ENCODE measurements around the gene ZBTB4.

ZBTB4 gene

GRCh38 chr17:7439462-7440112 lies 39.8 kb downstream of the ZBTB4 start, which contains the start of gene FGF11:
FGF11 (plus strand) TSS chr17:7439512; CDS start chr17:7439621, 109 bp downstream.
- DNase-seq: no peak

GRCh38 chr17:7438656-7439460 lies 40.6 kb downstream of the ZBTB4 start:
- DNase-seq: no peak

GRCh38 chr17:7437950-7438614 lies 41.3 kb downstream of the ZBTB4 start:
- DNase-seq: peak; percentile 25

DNA sequence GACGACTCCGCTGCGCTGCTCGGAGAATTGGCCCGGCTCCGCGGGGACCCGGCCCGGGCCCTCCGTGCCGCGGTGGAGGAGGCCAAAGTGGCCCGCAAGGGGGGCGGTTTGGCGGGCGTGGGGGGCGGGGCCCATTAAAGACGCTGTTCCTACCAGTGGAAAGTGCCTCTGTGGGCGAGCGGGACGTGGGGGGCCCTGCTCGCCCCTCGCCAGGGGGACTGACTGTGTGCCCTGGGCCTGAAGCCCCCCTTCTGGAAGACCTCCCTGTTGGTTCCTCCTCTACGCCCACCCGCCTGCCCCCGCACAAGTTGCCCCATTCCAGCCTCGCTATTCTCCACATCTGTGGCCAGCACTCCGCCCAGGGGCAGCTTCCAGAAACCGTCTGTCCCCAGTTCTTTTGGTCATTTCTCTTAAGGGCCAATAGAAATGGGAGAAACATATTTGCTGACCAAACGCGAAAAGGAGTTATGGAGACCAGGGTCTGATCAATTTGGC lies 42.0 kb downstream of the ZBTB4 start:
- DNase-seq: no peak

GRCh38 chr17:7436556-7437368 lies 42.7 kb downstream of the ZBTB4 start:
- peak; percentile 77 for DNase-seq

GRCh38 chr17:7435676-7436555 lies 43.5 kb downstream of the ZBTB4 start:
- DNase-seq: peak; percentile 54

DNA sequence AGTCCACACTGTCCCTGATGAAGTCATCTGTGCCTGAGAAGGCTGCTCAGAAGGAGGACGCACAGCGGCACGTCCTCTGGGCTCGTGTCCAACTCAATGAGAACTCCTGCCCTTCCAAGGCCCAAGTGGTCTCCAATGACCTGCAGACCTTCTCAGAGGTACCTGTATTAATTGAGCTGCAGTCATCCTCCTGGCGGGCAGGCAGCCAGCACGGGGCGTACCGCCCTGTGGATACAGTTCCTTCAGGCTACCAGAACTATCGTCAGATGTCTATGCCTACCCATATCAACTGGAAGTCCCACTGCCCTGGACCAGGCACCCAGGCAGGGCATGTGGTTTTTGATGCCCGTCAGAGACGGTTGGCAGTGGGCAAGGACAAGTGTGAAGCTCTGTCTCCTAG lies 47.1 kb downstream of the ZBTB4 start:
- DNase-seq: no peak

DNA sequence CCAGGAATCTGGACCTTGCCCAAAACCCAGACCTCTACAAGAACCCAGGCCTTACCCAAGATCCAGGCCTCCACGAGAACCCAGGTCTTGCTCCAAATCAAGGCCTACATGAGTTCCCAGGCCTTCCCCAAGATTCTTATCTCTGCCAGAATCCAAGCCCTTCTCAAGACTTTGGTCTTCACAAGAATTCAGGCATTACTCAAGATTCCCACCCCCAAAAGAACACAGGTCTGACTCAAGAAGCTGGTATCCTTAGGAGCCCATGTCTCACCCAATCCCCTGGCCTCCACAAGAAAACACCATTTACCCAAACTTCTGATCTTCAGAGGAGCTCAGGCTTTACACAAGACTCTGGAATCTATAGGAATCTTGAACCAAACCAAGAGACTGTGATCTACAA lies 48.2 kb downstream of the ZBTB4 start:
- DNase-seq: no peak

GRCh38 chr17:7429722-7430121 lies 49.7 kb downstream of the ZBTB4 start:
- DNase-seq: no peak

GRCh38 chr17:7428557-7428956 lies 50.9 kb downstream of the ZBTB4 start, which contains the start of gene SPEM3:
SPEM3 (plus strand) TSS chr17:7428857; CDS start chr17:7428903, 46 bp downstream.
- no peak for DNase-seq

- no peak for DNase-seq
Observed at GRCh38 chr17:7427549-7427948, 51.9 kb downstream of the ZBTB4 start.

GRCh38 chr17:7426896-7427489 lies 52.4 kb downstream of the ZBTB4 start:
- no peak for DNase-seq

GRCh38 chr17:7426203-7426863 lies 53.1 kb downstream of the ZBTB4 start:
- no peak for DNase-seq

DNA sequence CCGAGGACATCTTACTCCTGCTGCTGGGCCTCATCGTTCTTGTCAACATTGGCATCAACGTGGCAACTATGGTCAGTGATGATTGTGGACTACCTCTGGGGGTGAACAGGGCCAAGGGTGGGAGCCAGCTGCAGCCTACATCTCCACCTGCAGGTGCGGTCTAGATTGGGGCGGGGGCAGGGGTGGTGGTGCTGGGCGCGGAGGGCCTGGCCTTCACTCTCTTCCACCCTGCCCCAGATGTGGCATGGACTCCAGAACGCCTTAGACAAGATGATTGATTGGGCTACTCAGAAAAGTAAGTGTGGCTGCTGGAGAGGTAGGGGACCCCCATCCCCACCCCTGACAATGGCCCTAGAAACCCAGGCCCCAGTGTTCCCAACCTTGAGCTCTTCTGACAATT lies 53.7 kb downstream of the ZBTB4 start:
- DNase-seq: no peak

- DNase-seq: no peak
Observed at GRCh38 chr17:7425316-7425715, 54.1 kb downstream of the ZBTB4 start, which contains the start of gene SPEM2. SPEM2 (plus strand) TSS chr17:7425616; CDS start chr17:7425689, 73 bp downstream.

DNA sequence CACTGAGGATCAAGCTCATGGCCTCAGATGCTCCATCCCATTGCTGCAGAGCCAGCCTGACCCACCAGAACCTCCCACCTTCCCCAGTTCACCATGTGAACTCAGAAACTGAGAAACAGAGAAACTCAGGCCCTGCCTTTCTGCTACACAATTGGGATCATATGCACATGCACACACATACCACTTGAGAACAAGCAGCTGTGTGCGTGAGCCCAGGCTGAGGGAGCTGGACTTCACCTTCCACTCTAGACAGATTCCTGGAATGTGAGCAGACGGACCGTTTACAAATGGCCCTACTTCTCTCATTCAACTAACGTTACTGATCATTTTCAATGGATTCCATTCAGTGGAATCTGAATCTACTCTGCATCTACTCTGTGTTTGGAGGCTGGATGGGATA lies 55.8 kb downstream of the ZBTB4 start:
- DNase-seq: no peak

GRCh38 chr17:7421186-7421585 lies 58.2 kb downstream of the ZBTB4 start:
- no peak for DNase-seq

DNA sequence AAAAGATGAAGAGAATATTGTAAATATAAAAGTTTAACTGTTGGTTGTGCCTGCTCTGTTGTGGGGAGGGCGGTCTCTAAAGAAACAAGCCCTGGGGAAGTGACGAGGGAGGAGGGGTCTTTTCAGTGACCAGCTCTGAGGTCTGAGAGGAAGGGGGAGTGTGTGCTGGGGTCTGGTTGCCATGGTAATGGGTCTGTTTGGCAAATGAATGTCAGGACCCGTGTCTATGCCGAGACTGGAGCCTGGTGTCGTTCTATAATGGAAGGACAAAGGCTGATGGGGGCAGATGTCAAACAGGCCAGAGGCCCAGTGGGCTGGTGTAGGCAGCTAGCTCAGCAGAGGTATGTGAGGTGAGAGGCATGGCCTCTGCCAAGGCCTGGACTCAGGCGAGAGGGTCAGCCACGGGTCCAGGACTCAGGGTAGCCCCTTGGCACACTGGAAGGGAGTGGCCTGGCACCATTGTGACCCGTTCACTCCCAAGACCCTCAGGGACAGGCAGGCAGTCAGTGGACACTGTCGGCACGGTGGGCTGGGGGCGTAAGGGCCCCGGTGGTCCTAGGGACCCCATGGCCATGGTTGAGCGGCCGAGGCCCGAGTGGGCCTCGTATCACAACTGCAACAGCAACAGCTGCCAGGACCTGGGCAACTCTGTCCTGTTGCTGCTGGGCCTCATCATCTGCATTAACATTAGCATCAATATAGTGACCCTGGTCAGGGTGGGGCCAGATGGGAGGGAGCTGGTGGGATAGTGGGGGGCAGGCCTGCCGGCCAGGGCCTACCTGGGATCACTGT lies 59.4 kb downstream of the ZBTB4 start, which contains the start of gene SPEM1:
TSS of gene SPEM1 (plus strand) at position 506 of the 792 bp plus-strand sequence. CDS start at position 567, 61 bp downstream.
- DNase-seq: no peak

DNA sequence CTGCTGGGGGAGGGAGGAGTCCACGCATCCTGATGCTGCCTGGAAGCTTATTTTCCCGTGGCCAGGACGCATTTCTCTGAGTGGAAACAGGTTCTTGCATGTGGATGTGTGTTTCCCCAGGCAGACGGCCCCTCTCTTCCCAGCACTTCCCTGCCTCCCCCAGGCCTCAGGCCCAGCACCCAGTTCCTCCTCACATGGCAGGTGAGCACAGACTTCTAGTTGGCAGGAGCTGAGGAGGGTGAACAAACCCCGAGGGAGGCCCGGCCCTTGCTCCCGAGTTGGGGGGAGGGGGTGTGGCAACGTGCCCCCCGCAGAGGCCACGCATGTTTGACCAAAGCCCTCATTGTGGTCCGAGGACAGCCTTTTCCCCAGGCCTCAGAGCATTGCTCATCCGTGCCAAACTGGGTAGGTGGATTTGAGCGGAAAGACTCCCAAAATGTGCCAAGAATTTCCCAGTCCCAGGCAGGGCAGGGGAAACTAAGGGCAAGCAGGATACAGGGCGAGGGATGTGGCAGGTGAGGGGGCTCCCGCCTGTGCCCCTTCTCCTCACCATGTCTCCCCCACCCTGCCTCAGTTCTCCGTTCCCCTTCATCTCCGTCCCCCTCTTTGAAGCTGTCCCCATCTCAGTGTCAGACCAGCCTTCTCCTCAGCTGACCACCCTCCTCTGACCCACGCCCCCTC lies 60.8 kb downstream of the ZBTB4 start:
- DNase-seq: no peak

Measured in CD4-positive, alpha-beta T cell treated with Interleukin-4 for 4 hours (primary cell).